ENCODE data around the gene PPCS. TPM values are rescaled to one million over a fixed set of nuclear protein-coding genes. Genes with fewer than 3 reads are reported as not detected.

Gene PPCS
- polyA plus RNA-seq, 4 donors: 76.9 to 88.1 (median 83.7) TPM

Other genes starting within 250 kb of the PPCS start
- gene FOXJ3, start 121.3 kb upstream of the PPCS start, polyA plus RNA-seq (ENCODE audit: insufficient read length in 4 of 4): 10 to 100 TPM; 32.8 to 52.7 (median 43.7) TPM
- gene RIMKLA, start 75.8 kb upstream of the PPCS start, polyA plus RNA-seq (ENCODE audit: insufficient read length in 4 of 4): under 1 TPM; 0.44 to 0.85 (median 0.58) TPM
- gene ZMYND12, start 521 bp upstream of the PPCS start, polyA plus RNA-seq (ENCODE audit: insufficient read length in 4 of 4): 1 to 10 TPM; 3.9 to 5.5 (median 4.3) TPM
- gene CCDC30, start 6.7 kb downstream of the PPCS start, polyA plus RNA-seq (ENCODE audit: insufficient read length in 4 of 4): 10 to 100 TPM; 13.1 to 23.0 (median 18.9) TPM
- 10 to 100 TPM; 57.4 to 59.5 (median 58.1) TPM for gene PPIH, start 201.9 kb downstream of the PPCS start, polyA plus RNA-seq (ENCODE audit: insufficient read length in 4 of 4)
- 100 to 1,000 TPM; 607 to 710 (median 647) TPM for gene YBX1, start 225.9 kb downstream of the PPCS start, polyA plus RNA-seq (ENCODE audit: insufficient read length in 4 of 4)